ENCODE data around the gene WDR35.

Gene WDR35

DNA sequence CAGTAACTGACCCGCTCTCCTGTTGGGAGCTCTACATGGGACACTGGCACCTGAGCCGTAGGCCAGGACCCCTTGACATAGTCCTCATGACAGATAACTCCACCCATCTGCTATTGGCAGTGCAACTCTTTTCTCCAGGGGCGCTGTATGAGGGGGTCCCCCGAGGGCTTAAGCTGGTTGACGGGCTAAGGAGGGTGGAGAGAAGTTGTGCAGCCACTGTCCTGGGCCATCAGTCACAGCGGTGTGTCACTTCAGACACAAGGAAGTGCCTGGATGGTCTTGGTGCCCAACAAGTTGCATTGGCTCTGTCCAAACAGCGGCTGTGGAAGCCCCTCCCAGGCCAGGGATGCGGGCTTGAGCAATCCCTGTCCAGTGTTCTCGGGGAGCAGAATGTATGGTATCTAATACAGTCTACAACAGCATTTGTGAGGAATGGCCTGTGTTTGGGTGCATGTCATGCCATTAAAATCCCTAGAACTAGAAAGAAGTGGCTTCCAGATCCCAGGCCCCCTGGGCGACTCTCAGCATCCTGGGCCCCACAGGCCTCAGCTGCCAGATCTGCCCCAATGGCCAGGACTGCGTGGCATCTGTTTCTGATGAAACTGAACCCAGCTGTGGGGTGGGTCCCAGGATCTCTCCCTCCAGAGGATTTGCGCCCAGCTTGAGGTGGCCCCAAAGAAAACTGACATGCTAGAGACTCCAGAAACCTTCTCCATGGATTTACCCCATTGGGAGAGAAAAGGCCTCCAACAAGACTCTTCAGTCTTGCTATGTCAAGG lies 111.4 kb downstream of the WDR35 start:
- Histone ChIP-seq H3K9ac (no peak overlapping the region), H3K27ac (no peak overlapping the region), H4K20me1 (no peaks in the 10 kb centered on the region), H3K36me3 (no peaks in the 10 kb centered on the region; a peak in 1 of 22 replicates), H3K4me2 (no peak overlapping the region), H3K9me3 (replicated peaks in 1 of 11) (no peaks in the 10 kb centered on the region; a peak in 2 of 22 replicates), H3K4me3 (no peak overlapping the region), H3K27me3 (no peaks in the 10 kb centered on the region), H3K4me1 (peaks cover 0 to 17% (median 0%) of the 10 kb centered on the region in 10 experiments; a peak in 6 of 20 replicates)
- TF ChIP-seq Cebpa-rat (IDR thresholded peaks at IDR 0.05) = no peak

GRCh38 chr2:19876751-19877150 lies 113.2 kb downstream of the WDR35 start:
- no peak for TF ChIP-seq Cebpa-rat (IDR thresholded peaks at IDR 0.05)
- Histone ChIP-seq H3K27me3 (no peaks in the 10 kb centered on the region), H4K20me1 (no peaks in the 10 kb centered on the region), H3K4me3 (no peak overlapping the region), H3K9ac (no peak overlapping the region), H3K36me3 (no peaks in the 10 kb centered on the region; a peak in 1 of 22 replicates), H3K9me3 (replicated peaks in 1 of 11) (no peaks in the 10 kb centered on the region; a peak in 2 of 22 replicates), H3K27ac (no peak overlapping the region), H3K4me1 (peaks cover 0 to 7% (median 0%) of the 10 kb centered on the region in 10 experiments; a peak in 6 of 20 replicates), H3K4me2 (no peak overlapping the region)

DNA sequence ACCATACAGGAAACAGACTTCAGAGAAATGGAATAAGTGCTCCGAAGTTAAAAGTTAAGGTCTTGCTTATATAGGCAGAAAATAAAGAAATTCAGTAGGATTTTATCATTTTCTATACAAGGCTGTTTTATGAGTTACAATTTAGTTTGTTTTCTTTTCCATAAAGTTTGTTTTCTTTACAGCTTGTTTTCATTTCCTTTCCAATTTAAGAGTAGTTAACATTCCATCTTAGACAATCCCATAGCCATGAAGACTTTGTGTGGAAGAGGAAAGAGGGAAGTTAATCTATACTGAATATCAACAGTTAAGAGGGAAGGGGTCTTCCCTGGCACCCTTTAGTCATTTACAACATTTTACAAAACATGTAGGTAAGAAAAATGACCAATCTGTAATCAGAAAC lies 114.6 kb downstream of the WDR35 start:
- no peaks in the 10 kb centered on the region; a peak in 1 of 22 replicates for H3K9me3 ChIP-seq (replicated peaks in 1 of 11)
- H4K20me1 ChIP-seq = no peaks in the 10 kb centered on the region
- no peak overlapping the region for H3K4me3 ChIP-seq
- H3K36me3 ChIP-seq = no peaks in the 10 kb centered on the region; a peak in 1 of 22 replicates
- H3K9ac ChIP-seq = no peak overlapping the region
- TF ChIP-seq Cebpa-rat (IDR thresholded peaks at IDR 0.05) = no peak
- no peaks in the 10 kb centered on the region; a peak in 1 of 22 replicates for H3K27me3 ChIP-seq
- no peak overlapping the region for H3K27ac ChIP-seq
- no peak overlapping the region for H3K4me2 ChIP-seq
- peaks cover 0 to 3% (median 0%) of the 10 kb centered on the region in 10 experiments; a peak in 2 of 20 replicates for H3K4me1 ChIP-seq

DNA sequence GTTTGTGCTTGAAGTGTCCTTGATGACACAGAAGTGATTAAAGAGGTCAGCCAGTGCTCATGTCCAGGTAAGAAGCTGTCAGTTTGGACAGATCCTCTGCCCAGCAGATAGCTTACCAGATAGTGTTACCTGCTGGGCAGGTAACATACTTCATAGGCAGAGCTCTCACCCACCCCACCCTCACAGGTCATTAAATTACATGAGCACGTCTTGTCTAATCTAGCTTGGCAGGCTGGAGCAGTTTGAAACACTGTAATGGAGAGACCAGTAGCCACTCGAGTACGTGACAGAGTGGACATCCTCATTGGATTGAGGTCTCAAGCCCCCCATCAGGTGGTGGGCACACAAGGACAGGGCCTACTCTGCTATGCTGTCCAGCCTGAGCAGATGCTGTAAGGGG lies 115.2 kb downstream of the WDR35 start:
- Histone ChIP-seq H3K4me2 (no peak overlapping the region), H4K20me1 (no peaks in the 10 kb centered on the region), H3K9me3 (replicated peaks in 1 of 11) (no peaks in the 10 kb centered on the region; a peak in 1 of 22 replicates), H3K9ac (no peak overlapping the region), H3K36me3 (no peaks in the 10 kb centered on the region; a peak in 1 of 22 replicates), H3K4me1 (peaks cover 0 to 3% (median 0%) of the 10 kb centered on the region in 10 experiments; a peak in 2 of 20 replicates), H3K4me3 (no peak overlapping the region), H3K27ac (no peak overlapping the region), H3K27me3 (peaks cover 0 to 1% (median 0%) of the 10 kb centered on the region in 11 experiments; a peak in 3 of 22 replicates)
- no peak for TF ChIP-seq Cebpa-rat (IDR thresholded peaks at IDR 0.05)

GRCh38 chr2:19873014-19873413 lies 116.9 kb downstream of the WDR35 start:
- Histone ChIP-seq H3K27me3 (peaks cover 0 to 18% (median 14%) of the 10 kb centered on the region in 11 experiments; a peak in 14 of 22 replicates), H3K4me3 (no peak overlapping the region), H3K27ac (no peak overlapping the region), H3K4me1 (peaks cover 0 to 5% (median 0%) of the 10 kb centered on the region in 10 experiments; a peak in 1 of 20 replicates), H3K36me3 (no peaks in the 10 kb centered on the region), H3K9me3 (replicated peaks in 1 of 11) (no peaks in the 10 kb centered on the region), H3K9ac (no peak overlapping the region), H3K4me2 (no peak overlapping the region), H4K20me1 (no peaks in the 10 kb centered on the region)
- TF ChIP-seq Cebpa-rat (IDR thresholded peaks at IDR 0.05) = no peak

DNA sequence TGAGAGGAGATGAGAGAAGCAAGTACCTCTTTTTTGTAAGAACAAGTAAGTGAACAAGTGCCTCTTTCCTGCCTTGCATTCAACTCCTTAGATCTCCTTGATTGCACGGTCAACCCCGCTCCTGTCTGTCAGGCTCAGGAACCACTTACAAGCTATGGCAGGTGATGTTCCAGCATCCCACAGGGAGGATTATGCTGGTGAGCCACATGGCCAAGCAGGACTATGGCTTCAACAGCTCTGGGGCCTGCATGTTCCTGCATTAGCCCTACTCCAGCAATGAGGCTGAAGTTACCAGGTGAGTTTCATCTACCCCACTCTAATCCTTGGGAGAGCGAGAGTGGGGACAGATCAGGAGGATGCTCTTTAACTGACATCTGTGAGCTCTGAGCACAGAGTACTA lies 117.6 kb downstream of the WDR35 start:
- no peak for TF ChIP-seq Cebpa-rat (IDR thresholded peaks at IDR 0.05)
- H4K20me1 ChIP-seq = no peaks in the 10 kb centered on the region
- peaks cover 0 to 22% (median 14%) of the 10 kb centered on the region in 11 experiments; a peak in 14 of 22 replicates for H3K27me3 ChIP-seq
- no peaks in the 10 kb centered on the region for H3K9me3 ChIP-seq (replicated peaks in 1 of 11)
- H3K27ac ChIP-seq = no peak overlapping the region
- H3K9ac ChIP-seq = no peak overlapping the region
- H3K4me1 ChIP-seq = peaks cover 0 to 5% (median 0%) of the 10 kb centered on the region in 10 experiments; a peak in 1 of 20 replicates
- no peaks in the 10 kb centered on the region for H3K36me3 ChIP-seq
- H3K4me3 ChIP-seq = no peak overlapping the region
- no peak overlapping the region for H3K4me2 ChIP-seq

GRCh38 chr2:19871836-19872235 lies 118.1 kb downstream of the WDR35 start:
- Histone ChIP-seq H3K4me3 (no peak overlapping the region), H3K9me3 (replicated peaks in 1 of 11) (no peaks in the 10 kb centered on the region), H3K27ac (no peak overlapping the region), H3K4me1 (peaks cover 0 to 5% (median 0%) of the 10 kb centered on the region in 10 experiments; a peak in 1 of 20 replicates), H4K20me1 (no peaks in the 10 kb centered on the region), H3K9ac (no peak overlapping the region), H3K4me2 (no peak overlapping the region), H3K27me3 (peaks cover 0 to 22% (median 14%) of the 10 kb centered on the region in 11 experiments; a peak in 14 of 22 replicates), H3K36me3 (no peaks in the 10 kb centered on the region)
- TF ChIP-seq Cebpa-rat (IDR thresholded peaks at IDR 0.05) = no peak

GRCh38 chr2:19870792-19871191 lies 119.1 kb downstream of the WDR35 start:
- H3K4me1 ChIP-seq = peaks cover 0 to 5% (median 0%) of the 10 kb centered on the region in 10 experiments; a peak in 1 of 20 replicates
- H4K20me1 ChIP-seq = no peaks in the 10 kb centered on the region
- peaks cover 0 to 22% (median 14%) of the 10 kb centered on the region in 11 experiments; a peak in 14 of 22 replicates for H3K27me3 ChIP-seq
- no peak overlapping the region for H3K27ac ChIP-seq
- no peak overlapping the region for H3K4me3 ChIP-seq
- H3K9ac ChIP-seq = no peak overlapping the region
- H3K4me2 ChIP-seq = no peak overlapping the region
- H3K9me3 ChIP-seq (replicated peaks in 1 of 11) = no peaks in the 10 kb centered on the region
- no peak for TF ChIP-seq Cebpa-rat (IDR thresholded peaks at IDR 0.05)
- no peaks in the 10 kb centered on the region for H3K36me3 ChIP-seq

All from BLaER1 treated with 17β-estradiol and CSF1 and Interleukin-3, amounts not matched to agents 10 nM and 100 nM (cell line).